Loucy (cell line): ENCODE results near the gene CARD19.

Experiments
- H2AFZ ChIP-seq: fragments of 200-600 bp; sonication (generic); 2 replicates; pipeline ENCODE4 v1.6.0; 2016; ENCODE audit warnings: antibody characterized with exemption, mild to moderate bottlenecking, low read length, moderate library complexity
- H3F3A ChIP-seq: fragments of 200-600 bp; 2 replicates; pipeline ENCODE4 v1.6.0; 2016; ENCODE audit warnings: antibody characterized with exemption, low read depth, mild to moderate bottlenecking
- H3K27me3 ChIP-seq: fragments of 200-600 bp; sonication (generic); 2 replicates; pipeline ENCODE4 v1.6.1; 2014; ENCODE audit warnings: low read length, mild to moderate bottlenecking; ENCODE audit not compliant: insufficient read depth, poor library complexity, severe bottlenecking
- H3K36me3 ChIP-seq: fragments of 200-600 bp; sonication (generic); 2 replicates; pipeline ENCODE4 v1.6.1; 2016; ENCODE audit warnings: low read length; ENCODE audit not compliant: insufficient read depth
- H3K4me1 ChIP-seq: fragments of 200-600 bp; sonication (generic); 2 replicates; pipeline ENCODE4 v1.5.1; 2014; ENCODE audit warnings: low read length, mild to moderate bottlenecking; ENCODE audit not compliant: insufficient read depth, poor library complexity, severe bottlenecking
- H3K4me2 ChIP-seq: fragments of 200-600 bp; sonication (generic); 2 replicates; pipeline ENCODE4 v1.6.0; 2014; ENCODE audit warnings: antibody characterized with exemption, low read length, low read depth, mild to moderate bottlenecking; ENCODE audit not compliant: poor library complexity, severe bottlenecking
- H3K4me3 ChIP-seq: fragments of 200-600 bp; sonication (generic); 2 replicates; pipeline ENCODE4 v1.5.1; 2014; ENCODE audit warnings: low read length, mild to moderate bottlenecking, mixed read lengths; ENCODE audit not compliant: poor library complexity, severe bottlenecking
- H3K79me2 ChIP-seq: fragments of 200-600 bp; sonication (generic); 2 replicates; pipeline ENCODE4 v1.6.1; 2014; ENCODE audit warnings: low read length; ENCODE audit not compliant: insufficient read depth
- H3K9ac ChIP-seq: fragments of 200-600 bp; sonication (generic); 2 replicates; pipeline ENCODE4 v1.6.0; 2014; ENCODE audit warnings: mild to moderate bottlenecking, low read depth, low read length, moderate library complexity; ENCODE audit not compliant: poor library complexity, severe bottlenecking
- H3K9me2 ChIP-seq: fragments of 200-600 bp; sonication (generic); replicated peaks from 2 replicates; pipeline ENCODE4 v1.6.1; 2016; ENCODE audit warnings: low read depth, low read length, mixed read lengths
- H3K9me3 ChIP-seq: fragments of 200-600 bp; sonication (generic); 2 replicates; pipeline ENCODE4 v1.6.1; 2014; ENCODE audit warnings: mild to moderate bottlenecking, antibody characterized with exemption, low read length, low read depth; ENCODE audit not compliant: insufficient read depth
- H4K20me1 ChIP-seq: fragments of 200-600 bp; sonication (generic); 2 replicates; pipeline ENCODE4 v1.6.0; 2014; ENCODE audit warnings: antibody characterized with exemption, low read length, mild to moderate bottlenecking; ENCODE audit not compliant: insufficient read depth, poor library complexity, severe bottlenecking
- EZH2phosphoT487 ChIP-seq: fragments of 200-600 bp; IDR thresholded peaks from 2 replicates; pipeline ENCODE4 v1.6.1; 2018; ENCODE audit warnings: antibody characterized with exemption, mild to moderate bottlenecking, moderate library complexity, borderline replicate concordance
- TF ChIP-seq, protein P1 (sequence below): fragments of 200-600 bp; sonication (generic); conservative IDR thresholded peaks from 2 replicates; pipeline ENCODE4 v1.5.1; 2014; ENCODE audit warnings: mild to moderate bottlenecking, antibody characterized with exemption, low read length

The CARD19 gene

DNA sequence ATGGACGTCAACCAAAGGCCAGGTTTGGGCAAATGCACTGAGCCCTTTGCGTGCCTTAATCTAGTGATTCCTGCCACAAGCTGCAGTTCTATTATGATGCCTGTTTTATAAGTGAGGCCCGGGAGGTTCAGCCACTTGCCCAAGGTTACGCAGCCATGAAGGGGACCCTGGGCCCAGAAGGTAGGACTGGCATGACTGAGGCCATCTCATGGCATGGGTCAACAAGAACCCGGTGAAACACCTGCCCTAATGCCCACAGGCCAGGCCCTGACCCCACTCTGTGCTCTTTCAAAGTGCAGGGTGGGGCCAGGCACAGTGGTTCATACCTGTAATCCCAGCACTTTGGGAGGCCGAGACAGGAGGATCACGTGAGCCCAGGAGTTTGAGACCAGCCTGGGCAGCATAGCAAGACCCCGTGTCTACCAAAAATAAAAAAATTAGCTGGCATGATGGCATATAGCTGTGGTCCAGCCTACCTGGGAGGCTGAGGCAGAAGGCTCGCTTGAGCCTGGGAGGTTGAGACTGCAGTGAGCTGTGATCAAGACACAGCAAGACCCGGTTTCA, 29.4 kb downstream of the CARD19 start:
- H2AFZ ChIP-seq: no peak overlapping the region
- H3K9ac ChIP-seq: no peak overlapping the region
- TF ChIP-seq, protein P1, sequence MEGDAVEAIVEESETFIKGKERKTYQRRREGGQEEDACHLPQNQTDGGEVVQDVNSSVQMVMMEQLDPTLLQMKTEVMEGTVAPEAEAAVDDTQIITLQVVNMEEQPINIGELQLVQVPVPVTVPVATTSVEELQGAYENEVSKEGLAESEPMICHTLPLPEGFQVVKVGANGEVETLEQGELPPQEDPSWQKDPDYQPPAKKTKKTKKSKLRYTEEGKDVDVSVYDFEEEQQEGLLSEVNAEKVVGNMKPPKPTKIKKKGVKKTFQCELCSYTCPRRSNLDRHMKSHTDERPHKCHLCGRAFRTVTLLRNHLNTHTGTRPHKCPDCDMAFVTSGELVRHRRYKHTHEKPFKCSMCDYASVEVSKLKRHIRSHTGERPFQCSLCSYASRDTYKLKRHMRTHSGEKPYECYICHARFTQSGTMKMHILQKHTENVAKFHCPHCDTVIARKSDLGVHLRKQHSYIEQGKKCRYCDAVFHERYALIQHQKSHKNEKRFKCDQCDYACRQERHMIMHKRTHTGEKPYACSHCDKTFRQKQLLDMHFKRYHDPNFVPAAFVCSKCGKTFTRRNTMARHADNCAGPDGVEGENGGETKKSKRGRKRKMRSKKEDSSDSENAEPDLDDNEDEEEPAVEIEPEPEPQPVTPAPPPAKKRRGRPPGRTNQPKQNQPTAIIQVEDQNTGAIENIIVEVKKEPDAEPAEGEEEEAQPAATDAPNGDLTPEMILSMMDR: no peak
- TF ChIP-seq EZH2phosphoT487: no peak
- H3K79me2 ChIP-seq: no peaks in the 10 kb centered on the region
- H3K36me3 ChIP-seq: no peaks in the 10 kb centered on the region
- no peaks in the 10 kb centered on the region for H3K27me3 ChIP-seq
- H3K9me2 ChIP-seq: no peaks in the 10 kb centered on the region
- H3K9me3 ChIP-seq: no peaks in the 10 kb centered on the region
- no peaks in the 10 kb centered on the region for H3F3A ChIP-seq
- H3K4me2 ChIP-seq: no peak overlapping the region
- H4K20me1 ChIP-seq: no peaks in the 10 kb centered on the region
- H3K4me3 ChIP-seq: no peak overlapping the region
- H3K4me1 ChIP-seq: no peaks in the 10 kb centered on the region

DNA sequence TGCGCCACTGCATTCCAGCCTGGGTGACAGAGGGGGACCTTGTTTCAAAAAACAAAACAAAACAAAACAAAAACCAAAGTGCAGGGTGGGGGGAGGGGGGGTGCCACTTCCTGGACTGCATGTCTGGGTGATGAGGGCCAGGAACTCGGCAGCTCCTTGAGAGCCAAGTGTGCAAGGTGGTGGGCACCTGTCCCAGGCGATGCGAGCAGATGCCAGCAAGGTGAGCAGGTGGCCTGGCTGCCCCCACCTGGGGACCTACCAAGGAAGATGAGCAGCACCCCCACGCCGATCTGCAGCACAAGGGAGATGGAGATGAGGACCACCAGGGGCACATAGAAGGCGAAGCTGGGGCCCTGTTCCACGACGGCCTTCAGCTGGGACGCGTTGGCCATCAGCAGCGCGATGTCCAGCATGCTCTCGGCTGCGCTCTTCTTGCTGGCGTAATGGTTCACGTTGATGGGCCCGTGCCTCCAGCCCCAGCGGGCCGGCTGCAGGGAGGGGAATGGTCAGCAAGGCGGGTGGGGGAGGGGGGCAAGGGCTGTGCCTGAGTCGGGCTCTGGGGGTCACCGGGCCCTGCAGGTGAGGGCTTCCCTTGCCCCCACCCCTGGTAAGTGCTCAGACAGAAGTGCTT, 30.2 kb downstream of the CARD19 start:
- no peaks in the 10 kb centered on the region for H3F3A ChIP-seq
- H3K27me3 ChIP-seq: no peaks in the 10 kb centered on the region
- H4K20me1 ChIP-seq: no peaks in the 10 kb centered on the region
- H3K4me1 ChIP-seq: no peaks in the 10 kb centered on the region
- H3K4me2 ChIP-seq: no peak overlapping the region
- no peak for TF ChIP-seq EZH2phosphoT487
- TF ChIP-seq, protein P1: no peak
- H3K36me3 ChIP-seq: no peaks in the 10 kb centered on the region
- no peak overlapping the region for H3K4me3 ChIP-seq
- no peaks in the 10 kb centered on the region for H3K79me2 ChIP-seq
- no peaks in the 10 kb centered on the region for H3K9me3 ChIP-seq
- H2AFZ ChIP-seq: no peak overlapping the region
- H3K9ac ChIP-seq: no peak overlapping the region
- H3K9me2 ChIP-seq: no peaks in the 10 kb centered on the region

DNA sequence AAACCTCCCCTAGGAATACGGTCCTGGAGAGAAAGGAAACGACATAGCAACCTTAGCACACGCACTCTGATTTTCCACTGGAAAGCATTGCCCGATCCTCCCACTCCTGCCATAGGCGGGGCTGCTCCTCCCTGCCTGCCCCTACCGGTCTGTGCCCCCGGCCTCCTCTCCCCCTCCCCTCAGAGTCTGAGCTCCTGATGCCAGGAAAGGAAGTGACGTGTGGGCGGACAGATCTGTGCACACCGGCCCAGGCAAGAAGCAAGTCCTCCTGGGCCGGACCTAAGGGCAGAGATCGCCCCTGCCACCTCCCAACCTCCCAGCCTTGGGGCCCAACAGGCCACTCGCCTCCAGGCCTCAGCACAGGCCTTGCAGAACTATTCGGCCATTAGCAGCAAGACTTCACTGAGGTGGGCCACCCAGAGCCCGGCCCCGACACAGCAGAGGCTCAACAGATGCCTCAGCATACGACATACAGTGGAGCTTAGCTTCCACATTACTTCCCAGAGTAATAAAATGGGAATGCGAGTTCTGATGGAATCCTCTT, 30.9 kb downstream of the CARD19 start:
- Histone ChIP-seq H3K9ac (no peak overlapping the region), H2AFZ (no peak overlapping the region), H3K4me2 (no peak overlapping the region), H3K79me2 (no peaks in the 10 kb centered on the region), H3K4me3 (no peak overlapping the region), H3K9me3 (no peaks in the 10 kb centered on the region), H3F3A (no peaks in the 10 kb centered on the region), H4K20me1 (no peaks in the 10 kb centered on the region), H3K9me2 (no peaks in the 10 kb centered on the region), H3K27me3 (no peaks in the 10 kb centered on the region), H3K4me1 (no peaks in the 10 kb centered on the region), H3K36me3 (no peaks in the 10 kb centered on the region)
- no peak for TF ChIP-seq EZH2phosphoT487
- TF ChIP-seq, protein P1: no peak
